Loucy (cell line): Measurements from ENCODE around the gene KIF23.
A peak's percentile ranks its signal among the peaks of the same experiment; 100 is the strongest.

ENCODE experiments used
- H2AFZ ChIP-seq: fragments of 200-600 bp; sonication (generic); 2 replicates; pipeline ENCODE4 v1.6.0; 2016; ENCODE audit warnings: antibody characterized with exemption, mild to moderate bottlenecking, low read length, moderate library complexity
- H3F3A ChIP-seq: fragments of 200-600 bp; 2 replicates; pipeline ENCODE4 v1.6.0; 2016; ENCODE audit warnings: antibody characterized with exemption, low read depth, mild to moderate bottlenecking
- H3K27me3 ChIP-seq: fragments of 200-600 bp; sonication (generic); 2 replicates; pipeline ENCODE4 v1.6.1; 2014; ENCODE audit warnings: low read length, mild to moderate bottlenecking; ENCODE audit not compliant: insufficient read depth, poor library complexity, severe bottlenecking
- H3K36me3 ChIP-seq: fragments of 200-600 bp; sonication (generic); 2 replicates; pipeline ENCODE4 v1.6.1; 2016; ENCODE audit warnings: low read length; ENCODE audit not compliant: insufficient read depth
- H3K4me1 ChIP-seq: fragments of 200-600 bp; sonication (generic); 2 replicates; pipeline ENCODE4 v1.5.1; 2014; ENCODE audit warnings: low read length, mild to moderate bottlenecking; ENCODE audit not compliant: insufficient read depth, poor library complexity, severe bottlenecking
- H3K4me2 ChIP-seq: fragments of 200-600 bp; sonication (generic); 2 replicates; pipeline ENCODE4 v1.6.0; 2014; ENCODE audit warnings: antibody characterized with exemption, low read length, low read depth, mild to moderate bottlenecking; ENCODE audit not compliant: poor library complexity, severe bottlenecking
- H3K4me3 ChIP-seq: fragments of 200-600 bp; sonication (generic); 2 replicates; pipeline ENCODE4 v1.5.1; 2014; ENCODE audit warnings: low read length, mild to moderate bottlenecking, mixed read lengths; ENCODE audit not compliant: poor library complexity, severe bottlenecking
- H3K79me2 ChIP-seq: fragments of 200-600 bp; sonication (generic); 2 replicates; pipeline ENCODE4 v1.6.1; 2014; ENCODE audit warnings: low read length; ENCODE audit not compliant: insufficient read depth
- H3K9ac ChIP-seq: fragments of 200-600 bp; sonication (generic); 2 replicates; pipeline ENCODE4 v1.6.0; 2014; ENCODE audit warnings: mild to moderate bottlenecking, low read depth, low read length, moderate library complexity; ENCODE audit not compliant: poor library complexity, severe bottlenecking
- H3K9me2 ChIP-seq: fragments of 200-600 bp; sonication (generic); replicated peaks from 2 replicates; pipeline ENCODE4 v1.6.1; 2016; ENCODE audit warnings: low read depth, low read length, mixed read lengths
- H3K9me3 ChIP-seq: fragments of 200-600 bp; sonication (generic); 2 replicates; pipeline ENCODE4 v1.6.1; 2014; ENCODE audit warnings: mild to moderate bottlenecking, antibody characterized with exemption, low read length, low read depth; ENCODE audit not compliant: insufficient read depth
- H4K20me1 ChIP-seq: fragments of 200-600 bp; sonication (generic); 2 replicates; pipeline ENCODE4 v1.6.0; 2014; ENCODE audit warnings: antibody characterized with exemption, low read length, mild to moderate bottlenecking; ENCODE audit not compliant: insufficient read depth, poor library complexity, severe bottlenecking
- EZH2phosphoT487 ChIP-seq: fragments of 200-600 bp; IDR thresholded peaks from 2 replicates; pipeline ENCODE4 v1.6.1; 2018; ENCODE audit warnings: antibody characterized with exemption, mild to moderate bottlenecking, moderate library complexity, borderline replicate concordance
- TF ChIP-seq, protein P1 (sequence below): fragments of 200-600 bp; sonication (generic); conservative IDR thresholded peaks from 2 replicates; pipeline ENCODE4 v1.5.1; 2014; ENCODE audit warnings: mild to moderate bottlenecking, antibody characterized with exemption, low read length

KIF23 gene

DNA sequence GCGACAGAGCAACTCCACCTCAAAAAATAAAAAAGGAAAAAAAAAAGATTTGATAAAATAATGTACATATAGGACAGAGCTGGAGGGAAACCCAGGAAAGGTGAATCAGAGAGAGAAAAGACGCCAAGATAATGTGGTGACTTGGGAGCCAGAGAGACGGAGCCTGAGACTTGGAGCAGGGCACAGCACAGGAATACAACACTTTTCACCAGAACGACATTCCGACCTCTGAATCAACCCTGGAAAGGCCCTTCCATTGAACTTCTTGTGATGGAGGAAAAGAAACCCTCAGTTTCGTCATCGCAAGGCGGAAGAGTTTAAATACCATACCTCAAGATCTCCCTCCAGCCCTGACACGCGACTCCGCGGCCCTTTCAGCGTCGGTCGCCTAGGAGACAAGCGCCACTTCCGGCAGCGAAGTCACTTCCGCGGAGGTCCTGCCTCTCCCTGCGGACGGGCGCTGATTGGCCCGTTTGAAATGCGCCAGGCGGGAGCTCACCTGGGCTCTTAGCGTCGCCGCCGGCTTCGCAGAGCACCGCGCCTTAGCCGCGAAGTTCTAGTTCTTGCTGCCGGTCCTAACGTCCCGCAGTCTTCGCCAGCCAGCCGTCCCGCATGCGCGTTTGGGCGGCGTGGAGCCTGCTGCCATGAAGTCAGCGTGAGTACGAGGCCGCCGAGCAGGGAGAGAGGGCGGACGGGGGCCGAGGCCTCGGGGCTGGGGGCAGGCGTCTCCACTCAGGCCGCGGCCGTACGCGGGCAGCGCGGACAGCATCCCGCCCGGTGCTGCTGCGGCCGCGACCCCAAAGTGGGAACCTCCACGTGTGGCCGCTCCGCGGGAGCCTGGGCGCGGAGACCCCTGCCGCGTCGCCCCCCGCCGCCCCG is at the start of gene KIF23:
KIF23 (plus strand) TSS at position 528 of the 879 bp plus-strand sequence; CDS start at position 645, 117 bp downstream.
- Histone ChIP-seq H3F3A (no peaks in the 10 kb centered on the region), H3K9me3 (no peaks in the 10 kb centered on the region), H3K4me2 (peak within 1 kb of the TSS; percentile 90), H3K36me3 (peaks cover 14% of the 10 kb centered on the region; the same call in 1 of the 2 replicates), H3K4me3 (peak within 1 kb of the TSS; percentile 96), H3K27me3 (no peaks in the 10 kb centered on the region), H3K4me1 (peaks cover 37% of the 10 kb centered on the region), H2AFZ (peak within 1 kb of the TSS; percentile 82), H3K79me2 (peaks cover 48% of the 10 kb centered on the region), H4K20me1 (peaks cover 18% of the 10 kb centered on the region), H3K9ac (peak within 1 kb of the TSS; percentile 87), H3K9me2 (no peaks in the 10 kb centered on the region)
- no peak for TF ChIP-seq EZH2phosphoT487
- TF ChIP-seq, protein P1, sequence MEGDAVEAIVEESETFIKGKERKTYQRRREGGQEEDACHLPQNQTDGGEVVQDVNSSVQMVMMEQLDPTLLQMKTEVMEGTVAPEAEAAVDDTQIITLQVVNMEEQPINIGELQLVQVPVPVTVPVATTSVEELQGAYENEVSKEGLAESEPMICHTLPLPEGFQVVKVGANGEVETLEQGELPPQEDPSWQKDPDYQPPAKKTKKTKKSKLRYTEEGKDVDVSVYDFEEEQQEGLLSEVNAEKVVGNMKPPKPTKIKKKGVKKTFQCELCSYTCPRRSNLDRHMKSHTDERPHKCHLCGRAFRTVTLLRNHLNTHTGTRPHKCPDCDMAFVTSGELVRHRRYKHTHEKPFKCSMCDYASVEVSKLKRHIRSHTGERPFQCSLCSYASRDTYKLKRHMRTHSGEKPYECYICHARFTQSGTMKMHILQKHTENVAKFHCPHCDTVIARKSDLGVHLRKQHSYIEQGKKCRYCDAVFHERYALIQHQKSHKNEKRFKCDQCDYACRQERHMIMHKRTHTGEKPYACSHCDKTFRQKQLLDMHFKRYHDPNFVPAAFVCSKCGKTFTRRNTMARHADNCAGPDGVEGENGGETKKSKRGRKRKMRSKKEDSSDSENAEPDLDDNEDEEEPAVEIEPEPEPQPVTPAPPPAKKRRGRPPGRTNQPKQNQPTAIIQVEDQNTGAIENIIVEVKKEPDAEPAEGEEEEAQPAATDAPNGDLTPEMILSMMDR, result no peak

DNA sequence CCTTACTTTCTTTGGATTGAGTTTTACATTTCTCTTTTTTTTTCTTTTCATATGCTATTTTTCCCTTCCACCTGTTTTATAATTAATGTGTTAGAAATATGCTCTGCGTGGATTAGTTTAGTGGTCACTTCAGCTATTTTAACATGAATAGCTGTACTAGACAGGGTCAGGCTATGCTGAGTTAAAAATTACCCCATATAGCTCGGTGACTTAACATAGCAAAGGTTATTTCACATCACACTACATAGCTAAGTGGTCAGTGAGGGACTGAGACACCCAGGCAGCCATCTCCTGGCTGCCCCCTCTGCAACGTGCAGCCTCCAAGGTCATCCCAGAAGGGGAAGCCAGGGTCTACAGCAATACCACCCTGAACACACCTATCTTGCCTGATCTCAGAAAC is 46.9 kb upstream of the KIF23 start:
- Histone ChIP-seq H4K20me1 (no peaks in the 10 kb centered on the region), H3K4me3 (no peak overlapping the region), H3K4me1 (no peaks in the 10 kb centered on the region), H3K79me2 (no peaks in the 10 kb centered on the region), H3K9me3 (no peaks in the 10 kb centered on the region), H3K27me3 (no peaks in the 10 kb centered on the region), H3K9me2 (no peaks in the 10 kb centered on the region), H3F3A (no peaks in the 10 kb centered on the region), H3K4me2 (no peak overlapping the region), H3K36me3 (no peaks in the 10 kb centered on the region), H3K9ac (no peak overlapping the region), H2AFZ (no peak overlapping the region)
- TF ChIP-seq, protein P1, result no peak

DNA sequence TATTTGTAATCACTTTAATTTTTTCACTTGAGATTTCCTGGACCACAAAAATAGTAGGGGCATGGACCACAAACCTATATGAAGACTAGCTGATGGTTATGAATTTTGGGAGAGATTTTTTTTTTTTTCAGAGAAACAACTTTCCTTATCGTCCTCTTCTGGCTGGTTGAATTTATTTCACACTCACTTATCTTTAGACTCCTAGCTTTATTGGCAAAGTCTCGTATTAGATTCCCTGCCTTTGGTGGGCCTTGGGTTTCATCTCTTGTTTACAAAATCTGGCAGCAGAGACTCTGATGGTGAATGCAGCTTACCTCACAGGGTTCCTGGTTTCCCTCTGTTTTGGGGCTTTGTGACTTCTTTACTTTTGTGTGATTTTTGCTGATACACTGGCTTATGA is 44.5 kb upstream of the KIF23 start:
- TF ChIP-seq, protein P1, result no peak
- TF ChIP-seq EZH2phosphoT487, result no peak
- Histone ChIP-seq H3F3A (no peaks in the 10 kb centered on the region), H3K9me3 (no peaks in the 10 kb centered on the region), H3K9me2 (no peaks in the 10 kb centered on the region), H3K27me3 (peaks cover 4% of the 10 kb centered on the region), H3K4me1 (no peaks in the 10 kb centered on the region), H3K9ac (no peak overlapping the region), H4K20me1 (no peaks in the 10 kb centered on the region), H2AFZ (no peak overlapping the region), H3K4me3 (no peak overlapping the region), H3K36me3 (no peaks in the 10 kb centered on the region), H3K79me2 (no peaks in the 10 kb centered on the region), H3K4me2 (no peak overlapping the region)
